ENCODE measurements around the gene GAS2L1. TPM values are rescaled to one million over a fixed set of nuclear protein-coding genes. Genes with fewer than 3 reads are reported as not detected.

The GAS2L1 gene
- total and polyA plus RNA-seq, 2 experiments from 2014 or later = 5.2 to 9.5 TPM

DNA sequence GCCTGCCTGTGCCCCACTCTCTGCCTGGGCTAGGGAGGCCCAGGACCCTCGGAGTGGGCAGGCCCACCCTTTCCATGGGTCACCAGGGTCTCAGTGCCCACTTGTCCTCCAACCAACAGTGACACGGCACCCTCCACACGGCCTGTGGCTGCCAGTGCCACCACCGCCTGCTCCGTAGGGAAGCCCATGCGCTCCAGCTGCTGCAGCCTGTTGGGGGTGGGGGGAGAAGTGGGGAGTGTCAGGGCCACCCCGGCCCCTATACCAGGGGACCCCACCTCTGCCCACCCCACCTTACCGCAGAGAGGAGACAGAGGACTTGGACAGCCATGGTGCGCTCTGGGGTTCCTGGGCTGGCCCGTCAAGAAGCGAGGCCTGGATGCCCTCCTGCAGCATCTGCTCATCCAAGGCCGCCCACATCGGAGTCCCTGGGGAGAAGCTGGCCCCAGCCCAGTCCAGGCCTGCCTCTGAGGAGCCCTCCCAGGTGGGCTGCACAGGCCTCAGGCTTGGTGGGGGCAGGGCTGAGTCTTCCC is 46.4 kb upstream of the GAS2L1 start (continued):
- TF ChIP-seq, protein P1, sequence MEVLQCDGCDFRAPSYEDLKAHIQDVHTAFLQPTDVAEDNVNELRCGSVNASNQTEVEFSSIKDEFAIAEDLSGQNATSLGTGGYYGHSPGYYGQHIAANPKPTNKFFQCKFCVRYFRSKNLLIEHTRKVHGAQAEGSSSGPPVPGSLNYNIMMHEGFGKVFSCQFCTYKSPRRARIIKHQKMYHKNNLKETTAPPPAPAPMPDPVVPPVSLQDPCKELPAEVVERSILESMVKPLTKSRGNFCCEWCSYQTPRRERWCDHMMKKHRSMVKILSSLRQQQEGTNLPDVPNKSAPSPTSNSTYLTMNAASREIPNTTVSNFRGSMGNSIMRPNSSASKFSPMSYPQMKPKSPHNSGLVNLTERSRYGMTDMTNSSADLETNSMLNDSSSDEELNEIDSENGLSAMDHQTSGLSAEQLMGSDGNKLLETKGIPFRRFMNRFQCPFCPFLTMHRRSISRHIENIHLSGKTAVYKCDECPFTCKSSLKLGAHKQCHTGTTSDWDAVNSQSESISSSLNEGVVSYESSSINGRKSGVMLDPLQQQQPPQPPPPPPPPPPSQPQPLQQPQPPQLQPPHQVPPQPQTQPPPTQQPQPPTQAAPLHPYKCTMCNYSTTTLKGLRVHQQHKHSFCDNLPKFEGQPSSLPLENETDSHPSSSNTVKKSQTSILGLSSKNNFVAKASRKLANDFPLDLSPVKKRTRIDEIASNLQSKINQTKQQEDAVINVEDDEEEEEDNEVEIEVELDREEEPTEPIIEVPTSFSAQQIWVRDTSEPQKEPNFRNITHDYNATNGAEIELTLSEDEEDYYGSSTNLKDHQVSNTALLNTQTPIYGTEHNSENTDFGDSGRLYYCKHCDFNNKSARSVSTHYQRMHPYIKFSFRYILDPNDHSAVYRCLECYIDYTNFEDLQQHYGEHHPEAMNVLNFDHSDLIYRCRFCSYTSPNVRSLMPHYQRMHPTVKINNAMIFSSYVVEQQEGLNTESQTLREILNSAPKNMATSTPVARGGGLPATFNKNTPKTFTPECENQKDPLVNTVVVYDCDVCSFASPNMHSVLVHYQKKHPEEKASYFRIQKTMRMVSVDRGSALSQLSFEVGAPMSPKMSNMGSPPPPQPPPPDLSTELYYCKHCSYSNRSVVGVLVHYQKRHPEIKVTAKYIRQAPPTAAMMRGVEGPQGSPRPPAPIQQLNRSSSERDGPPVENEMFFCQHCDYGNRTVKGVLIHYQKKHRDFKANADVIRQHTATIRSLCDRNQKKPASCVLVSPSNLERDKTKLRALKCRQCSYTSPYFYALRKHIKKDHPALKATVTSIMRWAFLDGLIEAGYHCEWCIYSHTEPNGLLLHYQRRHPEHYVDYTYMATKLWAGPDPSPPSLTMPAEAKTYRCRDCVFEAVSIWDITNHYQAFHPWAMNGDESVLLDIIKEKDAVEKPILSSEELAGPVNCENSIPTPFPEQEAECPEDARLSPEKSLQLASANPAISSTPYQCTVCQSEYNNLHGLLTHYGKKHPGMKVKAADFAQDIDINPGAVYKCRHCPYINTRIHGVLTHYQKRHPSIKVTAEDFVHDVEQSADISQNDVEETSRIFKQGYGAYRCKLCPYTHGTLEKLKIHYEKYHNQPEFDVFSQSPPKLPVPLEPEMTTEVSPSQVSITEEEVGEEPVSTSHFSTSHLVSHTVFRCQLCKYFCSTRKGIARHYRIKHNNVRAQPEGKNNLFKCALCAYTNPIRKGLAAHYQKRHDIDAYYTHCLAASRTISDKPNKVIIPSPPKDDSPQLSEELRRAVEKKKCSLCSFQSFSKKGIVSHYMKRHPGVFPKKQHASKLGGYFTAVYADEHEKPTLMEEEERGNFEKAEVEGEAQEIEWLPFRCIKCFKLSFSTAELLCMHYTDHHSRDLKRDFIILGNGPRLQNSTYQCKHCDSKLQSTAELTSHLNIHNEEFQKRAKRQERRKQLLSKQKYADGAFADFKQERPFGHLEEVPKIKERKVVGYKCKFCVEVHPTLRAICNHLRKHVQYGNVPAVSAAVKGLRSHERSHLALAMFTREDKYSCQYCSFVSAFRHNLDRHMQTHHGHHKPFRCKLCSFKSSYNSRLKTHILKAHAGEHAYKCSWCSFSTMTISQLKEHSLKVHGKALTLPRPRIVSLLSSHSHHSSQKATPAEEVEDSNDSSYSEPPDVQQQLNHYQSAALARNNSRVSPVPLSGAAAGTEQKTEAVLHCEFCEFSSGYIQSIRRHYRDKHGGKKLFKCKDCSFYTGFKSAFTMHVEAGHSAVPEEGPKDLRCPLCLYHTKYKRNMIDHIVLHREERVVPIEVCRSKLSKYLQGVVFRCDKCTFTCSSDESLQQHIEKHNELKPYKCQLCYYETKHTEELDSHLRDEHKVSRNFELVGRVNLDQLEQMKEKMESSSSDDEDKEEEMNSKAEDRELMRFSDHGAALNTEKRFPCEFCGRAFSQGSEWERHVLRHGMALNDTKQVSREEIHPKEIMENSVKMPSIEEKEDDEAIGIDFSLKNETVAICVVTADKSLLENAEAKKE (CRISPR knock-in tag; IDR thresholded peaks at IDR 0.05) = no peak
- TF ChIP-seq STAT1 (IDR thresholded peaks at IDR 0.05; ENCODE audit: unreplicated experiment) (no peak), EZH2 (IDR thresholded peaks at IDR 0.05; ENCODE audit: low read depth, unreplicated experiment) (no peak), POLR2AphosphoS5 (IDR thresholded peaks at IDR 0.05; ENCODE audit: low read depth) (no peak), ZNF114 (CRISPR knock-in tag; IDR thresholded peaks at IDR 0.05) (no peak), EZH2phosphoT487 (IDR thresholded peaks at IDR 0.05; ENCODE audit: unreplicated experiment) (no peak), JUNB (IDR thresholded peaks at IDR 0.05; ENCODE audit: unreplicated experiment) (no peak)

DNA sequence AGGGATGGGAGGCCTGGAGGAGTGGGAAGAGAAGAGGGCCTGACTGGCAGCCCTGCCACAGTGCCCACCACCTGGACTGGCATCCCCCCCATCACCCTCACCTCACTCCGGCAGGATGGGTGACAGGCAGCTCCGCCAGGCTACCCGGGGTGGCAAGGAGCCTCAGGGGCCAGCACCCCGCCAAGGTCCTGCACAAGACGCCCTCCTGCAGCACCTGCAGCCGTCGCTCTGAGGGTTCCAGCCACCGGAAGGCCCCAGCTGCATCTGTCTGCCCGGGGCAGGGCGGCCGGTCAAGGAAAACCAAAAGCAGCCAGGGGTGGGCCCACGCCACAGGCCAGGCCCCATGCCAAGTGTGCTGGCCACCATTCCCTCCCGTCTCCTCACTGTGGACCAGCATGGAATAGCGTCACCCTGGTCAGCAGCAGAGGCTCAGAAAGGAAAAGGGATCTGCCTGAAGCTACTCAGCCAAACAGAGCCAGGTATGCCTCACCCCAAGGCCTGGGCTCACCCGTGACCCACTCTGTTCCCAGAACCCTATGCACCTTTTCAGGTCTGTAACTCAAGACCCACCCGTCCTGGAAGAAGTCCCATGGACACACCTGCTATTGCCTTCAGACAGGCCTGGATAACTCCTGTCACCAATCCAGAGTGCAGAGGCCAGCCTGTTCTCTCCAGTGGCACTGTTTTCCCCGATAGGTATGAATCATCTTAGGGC is 45.7 kb upstream of the GAS2L1 start:
- no peaks in the 10 kb centered on the region for H3K9me3 Mint-ChIP-seq
- Histone ChIP-seq H3K9me2 (ENCODE audit: insufficient read depth) (no peaks in the 10 kb centered on the region), H3K36me3 (ENCODE audit: insufficient read depth) (peaks cover 11% of the 10 kb centered on the region; the same call in 1 of the 2 replicates), H4K20me1 (replicated peaks; ENCODE audit: insufficient read depth) (no peaks in the 10 kb centered on the region; the same call in 1 of the 2 replicates), H3K79me2 (replicated peaks; ENCODE audit: insufficient read depth) (no peaks in the 10 kb centered on the region; the same call in 1 of the 2 replicates), H3K27me3 (ENCODE audit: insufficient read depth) (no peaks in the 10 kb centered on the region), H3K4me1 (ENCODE audit: insufficient read depth) (0 out of 2 replicates have a peak, but pooled peaks cover 5% of the 10 kb centered on the region), H2AFZ (no peak overlapping the region), H3F3A (replicated peaks; ENCODE audit: low read depth) (0 out of 2 replicates have a peak, but pooled peaks cover 1% of the 10 kb centered on the region), H3K4me3 (no peak overlapping the region), H3K27ac (ENCODE audit: low read depth) (no peak overlapping the region), H3K4me2 (no peak overlapping the region)
- peaks cover 11% of the 10 kb centered on the region for H3K27me3 Mint-ChIP-seq (ENCODE audit: insufficient read depth, low read depth, poor library complexity)
- no peaks in the 10 kb centered on the region; the same call in 2 of the 3 replicates for H3K4me1 Mint-ChIP-seq
- no peak for ATAC-seq
- H3K36me3 Mint-ChIP-seq (ENCODE audit: low read depth) = peaks cover 23% of the 10 kb centered on the region
- no peak overlapping the region for H3K4me3 Mint-ChIP-seq
- no peak overlapping the region for H3K27ac Mint-ChIP-seq
- DNase-seq (ENCODE audit: low spot score) = no peak
- TF ChIP-seq STAT1 (IDR thresholded peaks at IDR 0.05; ENCODE audit: unreplicated experiment) (no peak), ZNF114 (CRISPR knock-in tag; IDR thresholded peaks at IDR 0.05) (no peak), POLR2AphosphoS5 (IDR thresholded peaks at IDR 0.05; ENCODE audit: low read depth) (no peak), EZH2phosphoT487 (IDR thresholded peaks at IDR 0.05; ENCODE audit: unreplicated experiment) (no peak), NANOG (IDR thresholded peaks at IDR 0.05; ENCODE audit: borderline replicate concordance) (no peak), CREB1 (CRISPR knock-in tag; IDR thresholded peaks at IDR 0.05; ENCODE audit: low read depth) (no peak)
- TF ChIP-seq, protein P2, sequence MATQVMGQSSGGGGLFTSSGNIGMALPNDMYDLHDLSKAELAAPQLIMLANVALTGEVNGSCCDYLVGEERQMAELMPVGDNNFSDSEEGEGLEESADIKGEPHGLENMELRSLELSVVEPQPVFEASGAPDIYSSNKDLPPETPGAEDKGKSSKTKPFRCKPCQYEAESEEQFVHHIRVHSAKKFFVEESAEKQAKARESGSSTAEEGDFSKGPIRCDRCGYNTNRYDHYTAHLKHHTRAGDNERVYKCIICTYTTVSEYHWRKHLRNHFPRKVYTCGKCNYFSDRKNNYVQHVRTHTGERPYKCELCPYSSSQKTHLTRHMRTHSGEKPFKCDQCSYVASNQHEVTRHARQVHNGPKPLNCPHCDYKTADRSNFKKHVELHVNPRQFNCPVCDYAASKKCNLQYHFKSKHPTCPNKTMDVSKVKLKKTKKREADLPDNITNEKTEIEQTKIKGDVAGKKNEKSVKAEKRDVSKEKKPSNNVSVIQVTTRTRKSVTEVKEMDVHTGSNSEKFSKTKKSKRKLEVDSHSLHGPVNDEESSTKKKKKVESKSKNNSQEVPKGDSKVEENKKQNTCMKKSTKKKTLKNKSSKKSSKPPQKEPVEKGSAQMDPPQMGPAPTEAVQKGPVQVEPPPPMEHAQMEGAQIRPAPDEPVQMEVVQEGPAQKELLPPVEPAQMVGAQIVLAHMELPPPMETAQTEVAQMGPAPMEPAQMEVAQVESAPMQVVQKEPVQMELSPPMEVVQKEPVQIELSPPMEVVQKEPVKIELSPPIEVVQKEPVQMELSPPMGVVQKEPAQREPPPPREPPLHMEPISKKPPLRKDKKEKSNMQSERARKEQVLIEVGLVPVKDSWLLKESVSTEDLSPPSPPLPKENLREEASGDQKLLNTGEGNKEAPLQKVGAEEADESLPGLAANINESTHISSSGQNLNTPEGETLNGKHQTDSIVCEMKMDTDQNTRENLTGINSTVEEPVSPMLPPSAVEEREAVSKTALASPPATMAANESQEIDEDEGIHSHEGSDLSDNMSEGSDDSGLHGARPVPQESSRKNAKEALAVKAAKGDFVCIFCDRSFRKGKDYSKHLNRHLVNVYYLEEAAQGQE (IDR thresholded peaks at IDR 0.05; ENCODE audit: unreplicated experiment) = no peak
- TF ChIP-seq, protein P3, sequence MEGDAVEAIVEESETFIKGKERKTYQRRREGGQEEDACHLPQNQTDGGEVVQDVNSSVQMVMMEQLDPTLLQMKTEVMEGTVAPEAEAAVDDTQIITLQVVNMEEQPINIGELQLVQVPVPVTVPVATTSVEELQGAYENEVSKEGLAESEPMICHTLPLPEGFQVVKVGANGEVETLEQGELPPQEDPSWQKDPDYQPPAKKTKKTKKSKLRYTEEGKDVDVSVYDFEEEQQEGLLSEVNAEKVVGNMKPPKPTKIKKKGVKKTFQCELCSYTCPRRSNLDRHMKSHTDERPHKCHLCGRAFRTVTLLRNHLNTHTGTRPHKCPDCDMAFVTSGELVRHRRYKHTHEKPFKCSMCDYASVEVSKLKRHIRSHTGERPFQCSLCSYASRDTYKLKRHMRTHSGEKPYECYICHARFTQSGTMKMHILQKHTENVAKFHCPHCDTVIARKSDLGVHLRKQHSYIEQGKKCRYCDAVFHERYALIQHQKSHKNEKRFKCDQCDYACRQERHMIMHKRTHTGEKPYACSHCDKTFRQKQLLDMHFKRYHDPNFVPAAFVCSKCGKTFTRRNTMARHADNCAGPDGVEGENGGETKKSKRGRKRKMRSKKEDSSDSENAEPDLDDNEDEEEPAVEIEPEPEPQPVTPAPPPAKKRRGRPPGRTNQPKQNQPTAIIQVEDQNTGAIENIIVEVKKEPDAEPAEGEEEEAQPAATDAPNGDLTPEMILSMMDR (conservative IDR thresholded peaks at IDR 0.05; ENCODE audit: low read depth in 2 of 2) = no peak

All from GM23338 (cell line).